Peyer's patch (tissue), 4 donors: ENCODE results near the gene GTPBP1.

Source experiments
- CTCF ChIP-seq, 6 experiments: fragments of 450-650 bp in 4 of 6; fragments of 200-600 bp in 2 of 6; sonication (generic) in 1 of 6; IDR thresholded peaks; one replicate each; pipeline ENCODE4 v1.5.1; 2017 to 2019; ENCODE audit warnings: antibody characterized with exemption in 6 of 6, mild to moderate bottlenecking in 3 of 6, moderate library complexity in 1 of 6
- POLR2A ChIP-seq, 2 donors: fragments of 450-650 bp; IDR thresholded peaks; one replicate each; pipeline ENCODE4 v1.5.1; 2017; ENCODE audit warnings: antibody characterized with exemption in 2 of 2, mild to moderate bottlenecking in 2 of 2, moderate library complexity in 2 of 2

GRCh38 chr22:38707984-38708383 lies 2.2 kb downstream of the GTPBP1 start:
- TF ChIP-seq CTCF (IDR thresholded peaks at IDR 0.05) = no peak
- no peak for TF ChIP-seq POLR2A (IDR thresholded peaks at IDR 0.05)
